Non-pigmented ciliary epithelial cell (primary cell): ENCODE measurements around the gene PRICKLE4.

Experiments used
- DNase-seq: peaks from one replicate; pipeline ENCODE4 v3.0.0-alpha.2; 2010; ENCODE audit warnings: low read depth

The PRICKLE4 gene, protein sequence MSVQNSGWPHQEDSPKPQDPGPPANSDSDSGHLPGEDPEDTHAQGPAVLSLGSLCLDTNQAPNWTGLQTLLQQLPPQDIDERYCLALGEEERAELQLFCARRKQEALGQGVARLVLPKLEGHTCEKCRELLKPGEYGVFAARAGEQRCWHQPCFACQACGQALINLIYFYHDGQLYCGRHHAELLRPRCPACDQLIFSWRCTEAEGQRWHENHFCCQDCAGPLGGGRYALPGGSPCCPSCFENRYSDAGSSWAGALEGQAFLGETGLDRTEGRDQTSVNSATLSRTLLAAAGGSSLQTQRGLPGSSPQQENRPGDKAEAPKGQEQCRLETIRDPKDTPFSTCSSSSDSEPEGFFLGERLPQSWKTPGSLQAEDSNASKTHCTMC

GRCh38 chr6:41780551-41781365 is at the start of gene PRICKLE4:
TSS of gene PRICKLE4 (plus strand) at chr6:41780782. CDS start at chr6:41783474, 2,692 bp downstream.
- DNase-seq, result no peak

- DNase-seq, result no peak
These were observed 49.0 kb upstream of the PRICKLE4 start for GRCh38 chr6:41731561-41732086.

GRCh38 chr6:41732149-41732548 is 48.4 kb upstream of the PRICKLE4 start:
- no peak for DNase-seq

DNA sequence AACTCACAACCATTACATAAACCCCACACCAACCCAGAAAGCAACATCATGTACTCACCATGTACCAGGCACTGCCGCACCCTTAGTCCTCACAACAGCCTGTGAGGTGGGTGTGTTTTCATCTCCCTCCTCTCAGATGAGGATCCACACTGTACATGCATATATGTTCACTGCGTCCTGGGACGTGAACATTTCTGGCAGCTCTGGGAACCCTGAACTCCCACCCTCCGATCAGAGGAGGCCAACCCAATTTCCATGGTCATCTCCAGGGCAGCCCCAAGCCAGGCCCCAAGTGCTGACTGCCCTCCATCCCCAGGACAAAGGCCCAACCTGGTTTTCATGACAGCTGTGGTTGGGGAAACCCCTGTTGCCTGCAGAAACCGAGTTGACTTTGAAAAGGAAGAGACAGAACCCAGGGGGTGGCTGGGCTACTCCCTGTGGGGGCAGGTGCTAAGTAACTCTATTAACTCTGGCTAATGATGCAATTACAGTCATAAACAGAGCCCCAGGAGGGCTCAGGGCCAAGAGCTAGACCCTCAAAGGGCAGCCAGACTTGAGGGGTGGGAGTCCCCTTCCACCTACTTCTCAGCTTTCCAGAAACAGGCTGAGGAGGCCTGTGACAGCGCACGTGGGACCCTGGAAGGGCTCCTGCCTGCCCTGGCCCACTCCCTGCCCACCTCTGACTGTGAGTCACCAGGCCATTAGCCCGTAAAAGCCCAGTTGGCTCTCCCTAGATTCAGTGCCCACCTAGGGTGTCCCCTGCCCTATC is 47.8 kb upstream of the PRICKLE4 start:
- no peak for DNase-seq

DNA sequence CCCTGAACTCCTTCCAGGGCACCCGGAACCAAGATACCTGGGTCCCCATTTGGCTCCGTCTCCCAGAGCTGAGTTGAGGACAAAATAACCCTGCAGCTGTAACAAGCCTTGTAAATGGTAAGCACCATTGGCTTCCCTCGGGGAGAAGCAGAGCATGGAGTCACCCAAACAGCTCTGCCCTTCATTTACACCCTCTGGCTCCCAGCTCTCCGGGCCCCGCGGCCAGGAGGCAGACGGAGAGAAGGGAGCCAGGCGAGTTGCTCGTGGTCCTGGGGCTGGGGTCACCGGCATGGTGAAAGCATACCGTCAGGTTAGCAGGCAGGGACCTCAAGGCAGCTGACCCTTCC is 47.2 kb upstream of the PRICKLE4 start:
- no peak for DNase-seq

DNA sequence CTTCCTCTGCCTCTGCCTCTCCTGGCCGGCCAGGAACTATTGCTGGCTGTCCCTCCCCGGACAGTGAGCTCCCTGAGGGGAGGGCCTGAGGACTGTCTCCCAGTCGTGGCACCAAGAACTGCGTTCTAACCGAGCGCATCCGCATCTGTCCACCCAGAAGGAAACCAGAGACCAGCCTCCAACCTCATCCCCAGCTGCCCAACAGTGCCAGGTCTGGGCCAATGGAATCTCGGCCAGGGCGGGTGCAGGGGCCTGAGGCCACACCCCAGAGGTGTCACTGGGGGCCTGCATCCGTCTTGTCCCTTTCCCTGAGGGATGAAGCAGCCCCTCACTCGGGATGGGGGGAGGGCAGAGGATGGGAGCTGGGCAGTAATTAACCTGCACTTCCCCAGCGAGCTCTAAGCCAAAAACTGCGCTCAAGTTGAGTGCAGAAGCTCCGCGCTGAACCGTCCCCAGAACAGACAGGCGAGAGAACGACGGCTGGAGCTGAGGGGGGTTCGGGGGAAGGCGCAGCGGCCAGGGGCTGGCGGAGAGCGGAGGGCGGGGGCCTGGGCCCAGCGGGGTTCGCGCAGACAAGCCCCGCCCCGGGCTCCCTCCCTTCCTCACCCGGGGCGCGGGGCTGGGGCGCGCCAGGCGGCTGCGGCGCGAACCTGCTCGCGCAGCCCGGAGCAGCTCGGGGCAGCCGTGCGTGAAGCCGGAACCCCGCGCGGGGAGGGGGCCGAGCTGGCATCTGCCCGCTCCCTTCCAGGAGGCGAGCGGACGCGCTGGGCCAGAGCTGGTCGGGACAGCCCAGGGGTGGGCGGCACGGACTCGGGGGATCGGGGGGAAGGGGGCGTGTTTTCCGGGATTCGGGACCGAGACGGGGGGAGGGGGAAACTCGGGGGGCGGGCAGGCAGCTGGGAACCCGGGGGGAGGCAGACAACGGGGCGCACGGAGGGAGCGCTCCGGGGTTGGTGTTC is 46.6 kb upstream of the PRICKLE4 start:
- no peak for DNase-seq

- DNase-seq, result no peak
These were observed 45.7 kb upstream of the PRICKLE4 start for GRCh38 chr6:41734666-41735426.

- DNase-seq, result peak; percentile 71
These were observed 45.0 kb upstream of the PRICKLE4 start, which contains the start of gene TFEB for GRCh38 chr6:41735427-41736185. TSS of gene TFEB (minus strand) at chr6:41735608. CDS start at chr6:41691213, 44,395 bp downstream.

GRCh38 chr6:41736186-41736733 is 44.3 kb upstream of the PRICKLE4 start:
- no peak for DNase-seq

GRCh38 chr6:41736800-41737555 is 43.6 kb upstream of the PRICKLE4 start:
- DNase-seq, result no peak

DNA sequence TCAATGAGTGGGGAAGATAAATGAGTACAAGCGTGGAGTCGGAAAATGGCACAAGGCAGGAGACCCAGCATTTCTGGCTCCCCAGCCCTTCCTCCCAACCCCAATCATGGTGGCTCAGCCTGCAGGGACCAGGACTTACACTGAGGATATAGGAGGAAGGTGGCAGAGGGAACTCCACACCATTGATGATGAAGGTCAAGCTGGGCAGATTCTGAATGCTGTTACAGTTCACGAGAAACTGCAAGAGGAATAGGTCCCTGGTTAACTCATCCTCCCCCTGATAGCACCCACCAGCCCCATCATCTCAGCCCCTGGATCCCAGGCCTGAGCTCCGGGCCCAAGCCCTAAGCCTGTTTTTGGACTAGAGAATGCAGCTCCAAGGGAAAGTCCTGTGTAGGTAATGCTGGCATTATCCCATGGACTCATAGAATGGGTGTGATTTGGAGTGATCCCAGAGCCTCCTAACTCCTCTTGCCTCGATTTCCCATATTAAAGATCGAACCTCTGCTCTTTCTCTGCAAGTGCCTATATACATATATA is 42.9 kb upstream of the PRICKLE4 start:
- no peak for DNase-seq

- DNase-seq, result no peak
These were observed 41.5 kb upstream of the PRICKLE4 start for GRCh38 chr6:41739041-41739440.

DNA sequence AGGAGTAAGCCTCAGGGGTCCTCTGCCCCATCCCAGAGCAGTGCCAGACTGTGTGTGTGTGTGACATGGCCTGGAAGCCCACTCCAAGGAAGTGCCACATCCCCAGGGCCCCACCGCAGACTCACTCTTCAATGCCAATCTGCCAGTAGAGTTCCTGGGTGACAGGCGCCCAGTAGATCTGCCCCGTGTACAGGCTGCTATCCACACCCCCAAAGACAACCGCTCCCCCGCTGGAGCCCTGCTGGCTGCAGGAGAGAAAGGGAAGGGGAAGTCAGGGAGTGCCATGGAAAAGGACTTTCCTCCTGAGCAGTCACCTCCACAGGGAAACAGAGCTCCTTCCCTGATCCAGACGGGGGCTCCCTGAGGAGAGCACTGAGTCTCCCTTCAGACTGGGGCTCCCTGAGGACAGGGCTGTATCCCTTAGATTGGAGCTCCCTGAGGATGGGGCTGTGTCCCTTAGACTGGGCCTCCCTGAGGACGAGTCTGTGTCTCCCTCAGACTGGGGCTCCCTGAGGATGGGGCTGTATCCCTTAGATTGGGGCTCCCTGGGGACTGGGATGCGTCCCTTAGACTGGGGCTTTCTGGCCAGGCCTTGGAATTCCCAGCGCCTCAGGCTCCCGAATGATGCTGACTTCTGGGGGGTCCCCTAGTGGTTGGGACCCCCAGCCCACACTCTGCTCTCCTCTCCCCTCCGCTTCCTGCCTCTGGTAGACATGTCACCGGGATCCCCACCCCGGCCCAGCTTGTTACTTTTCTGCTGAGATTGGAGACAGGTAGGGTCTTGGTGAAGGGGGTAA is 40.0 kb upstream of the PRICKLE4 start:
- no peak for DNase-seq

- no peak for DNase-seq
These were observed 38.7 kb upstream of the PRICKLE4 start for GRCh38 chr6:41741625-41742490.

GRCh38 chr6:41743406-41744235 is 37.0 kb upstream of the PRICKLE4 start:
- no peak for DNase-seq
